SU-DHL-6 (cell line): Measurements from ENCODE around the gene NGB.

Experiments used
- EZH2phosphoT487 ChIP-seq: fragments of 200-600 bp; sonication (generic), shearing (Covaris generic); conservative IDR thresholded peaks from 2 replicates; pipeline ENCODE4 v1.6.1; 2018; ENCODE audit warnings: mild to moderate bottlenecking, antibody characterized with exemption, low read length, moderate library complexity, mixed read lengths
- TF ChIP-seq, protein P1 (sequence below): fragments of 200-600 bp; sonication (generic); IDR thresholded peaks from one replicate; pipeline ENCODE4 v1.5.1; 2017; ENCODE audit warnings: antibody characterized with exemption, mild to moderate bottlenecking, low read length, moderate library complexity; ENCODE audit not compliant: insufficient read depth, poor library complexity, severe bottlenecking

GRCh38 chr14:77299771-77300170 lies 28.8 kb upstream of the NGB start:
- TF ChIP-seq, protein P1, sequence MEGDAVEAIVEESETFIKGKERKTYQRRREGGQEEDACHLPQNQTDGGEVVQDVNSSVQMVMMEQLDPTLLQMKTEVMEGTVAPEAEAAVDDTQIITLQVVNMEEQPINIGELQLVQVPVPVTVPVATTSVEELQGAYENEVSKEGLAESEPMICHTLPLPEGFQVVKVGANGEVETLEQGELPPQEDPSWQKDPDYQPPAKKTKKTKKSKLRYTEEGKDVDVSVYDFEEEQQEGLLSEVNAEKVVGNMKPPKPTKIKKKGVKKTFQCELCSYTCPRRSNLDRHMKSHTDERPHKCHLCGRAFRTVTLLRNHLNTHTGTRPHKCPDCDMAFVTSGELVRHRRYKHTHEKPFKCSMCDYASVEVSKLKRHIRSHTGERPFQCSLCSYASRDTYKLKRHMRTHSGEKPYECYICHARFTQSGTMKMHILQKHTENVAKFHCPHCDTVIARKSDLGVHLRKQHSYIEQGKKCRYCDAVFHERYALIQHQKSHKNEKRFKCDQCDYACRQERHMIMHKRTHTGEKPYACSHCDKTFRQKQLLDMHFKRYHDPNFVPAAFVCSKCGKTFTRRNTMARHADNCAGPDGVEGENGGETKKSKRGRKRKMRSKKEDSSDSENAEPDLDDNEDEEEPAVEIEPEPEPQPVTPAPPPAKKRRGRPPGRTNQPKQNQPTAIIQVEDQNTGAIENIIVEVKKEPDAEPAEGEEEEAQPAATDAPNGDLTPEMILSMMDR: no peak
- TF ChIP-seq EZH2phosphoT487: no peak
